Measurements from ENCODE around the gene SLC12A8.

- TF ChIP-seq ZNF592 (IDR thresholded peaks at IDR 0.05), result no peak
- TF ChIP-seq CTCF (IDR thresholded peaks at IDR 0.05 in 2 of 3, conservative IDR thresholded peaks at IDR 0.05 in 1 of 3; ENCODE audit: insufficient read depth in 2 of 3, low read depth in 1 of 3, low read length in 3 of 3), result no peak
- no peak for TF ChIP-seq ZFP91 (CRISPR knock-in tag; IDR thresholded peaks at IDR 0.05)
- no peak for TF ChIP-seq CEBPG (CRISPR knock-in tag; IDR thresholded peaks at IDR 0.05)
- no peak for TF ChIP-seq CEBPG (tag; conservative IDR thresholded peaks at IDR 0.05 in 1 of 2, IDR thresholded peaks at IDR 0.05 in 1 of 2)
- no peak for TF ChIP-seq EZH2 (IDR thresholded peaks at IDR 0.05; ENCODE audit: borderline replicate concordance, low read depth, low read length)
- TF ChIP-seq YY1 (IDR thresholded peaks at IDR 0.05; ENCODE audit: borderline replicate concordance in 1 of 3, control insufficient read depth in 1 of 3, extremely low read depth in 1 of 3, insufficient read depth in 3 of 3, insufficient read length in 1 of 3, insufficient replicate concordance in 2 of 3, low read depth in 1 of 3, low read length in 2 of 3), result no peak
- TF ChIP-seq DPF2 (IDR thresholded peaks at IDR 0.05), result no peak
- TF ChIP-seq CBX5 (IDR thresholded peaks at IDR 0.05; ENCODE audit: borderline replicate concordance, low read depth), result no peak
- no peak for TF ChIP-seq NBN (IDR thresholded peaks at IDR 0.05; ENCODE audit: low read depth)
- TF ChIP-seq CREB3L1 (IDR thresholded peaks at IDR 0.05; ENCODE audit: borderline replicate concordance, low read depth), result no peak
- TF ChIP-seq RAD51 (IDR thresholded peaks at IDR 0.05; ENCODE audit: borderline replicate concordance, low read depth), result no peak
- no peak for TF ChIP-seq ZNF232 (CRISPR knock-in tag; IDR thresholded peaks at IDR 0.05)
Measured at GRCh38 chr3:125236331-125236903, 23.9 kb upstream of the SLC12A8 start.
